ENCODE results near the gene TTC27. TPM values are rescaled to one million over a fixed set of nuclear protein-coding genes. Genes with fewer than 3 reads are reported as not detected.
"Not testable (repeated sequence)": the region's sequence is repeated elsewhere in the genome, so short reads cannot be mapped to it uniquely, and the experiment has no call there.

Gene TTC27
- total RNA-seq, 2 donors from 2014 or later = 16.4 to 20.3 TPM

- WGBS, 2 experiments (ENCODE audit: insufficient coverage in 1 of 2, insufficient read length in 1 of 2) = 88 to 90% methylated on average over 3 of the region's 3 CpGs
- Mint-ChIP-seq H3K27ac (no peak overlapping the region), H3K4me3 (no peak overlapping the region), H3K4me1 (no peaks in the 10 kb centered on the region), H3K9me3 (peaks cover 4% of the 10 kb centered on the region), H3K27me3 (ENCODE audit: insufficient read depth) (no peaks in the 10 kb centered on the region), H3K36me3 (ENCODE audit: low read depth) (no peaks in the 10 kb centered on the region)
- TF ChIP-seq, protein P1, sequence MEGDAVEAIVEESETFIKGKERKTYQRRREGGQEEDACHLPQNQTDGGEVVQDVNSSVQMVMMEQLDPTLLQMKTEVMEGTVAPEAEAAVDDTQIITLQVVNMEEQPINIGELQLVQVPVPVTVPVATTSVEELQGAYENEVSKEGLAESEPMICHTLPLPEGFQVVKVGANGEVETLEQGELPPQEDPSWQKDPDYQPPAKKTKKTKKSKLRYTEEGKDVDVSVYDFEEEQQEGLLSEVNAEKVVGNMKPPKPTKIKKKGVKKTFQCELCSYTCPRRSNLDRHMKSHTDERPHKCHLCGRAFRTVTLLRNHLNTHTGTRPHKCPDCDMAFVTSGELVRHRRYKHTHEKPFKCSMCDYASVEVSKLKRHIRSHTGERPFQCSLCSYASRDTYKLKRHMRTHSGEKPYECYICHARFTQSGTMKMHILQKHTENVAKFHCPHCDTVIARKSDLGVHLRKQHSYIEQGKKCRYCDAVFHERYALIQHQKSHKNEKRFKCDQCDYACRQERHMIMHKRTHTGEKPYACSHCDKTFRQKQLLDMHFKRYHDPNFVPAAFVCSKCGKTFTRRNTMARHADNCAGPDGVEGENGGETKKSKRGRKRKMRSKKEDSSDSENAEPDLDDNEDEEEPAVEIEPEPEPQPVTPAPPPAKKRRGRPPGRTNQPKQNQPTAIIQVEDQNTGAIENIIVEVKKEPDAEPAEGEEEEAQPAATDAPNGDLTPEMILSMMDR (conservative IDR thresholded peaks at IDR 0.05) = no peak
- Histone ChIP-seq H3K9ac (ENCODE audit: extremely low read depth, low read length, poor library complexity, severe bottlenecking) (no peak overlapping the region), H3K4me1 (ENCODE audit: control insufficient read depth, insufficient read depth, low read length) (no peaks in the 10 kb centered on the region), H3K27me3 (ENCODE audit: control insufficient read depth, insufficient read depth, low read length, poor library complexity, severe bottlenecking) (no peaks in the 10 kb centered on the region), H3K36me3 (ENCODE audit: control insufficient read depth, insufficient read depth, low read length) (no peaks in the 10 kb centered on the region), H3K9me3 (ENCODE audit: control insufficient read depth, low read length) (no peaks in the 10 kb centered on the region), H3K27ac (ENCODE audit: low read depth, low read length) (no peak overlapping the region), H3K4me3 (ENCODE audit: low read length) (no peak overlapping the region)
- DNase-seq = no peak
Measured at GRCh38 chr2:32865399-32866068, 237.7 kb downstream of the TTC27 start.

DNA sequence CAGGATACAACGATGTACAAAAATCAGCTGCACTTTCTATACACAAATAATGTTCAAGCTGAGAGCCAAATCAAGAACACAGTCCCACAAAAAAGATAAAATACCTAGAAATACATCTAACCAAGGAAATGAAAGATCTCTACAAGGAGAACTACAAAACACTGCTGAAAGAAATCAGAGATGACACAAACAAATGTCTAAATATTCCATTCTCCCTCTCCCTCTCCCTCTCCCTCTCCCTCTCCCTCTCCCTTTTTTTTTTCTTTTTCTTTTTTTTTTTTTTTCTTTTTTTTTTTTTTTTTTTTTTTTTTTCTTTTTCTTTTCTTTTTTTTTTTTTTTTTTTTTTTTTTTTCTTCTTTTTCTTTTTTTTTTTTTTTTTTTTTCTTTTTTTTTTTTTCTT, 238.6 kb downstream of the TTC27 start:
- H3K4me1 Mint-ChIP-seq; DNase-seq; H3K4me1 ChIP-seq (ENCODE audit: control insufficient read depth, insufficient read depth, low read length); H3K27me3 Mint-ChIP-seq (ENCODE audit: insufficient read depth); H3K27ac Mint-ChIP-seq; H3K27me3 ChIP-seq (ENCODE audit: control insufficient read depth, insufficient read depth, low read length, poor library complexity, severe bottlenecking); H3K27ac ChIP-seq (ENCODE audit: low read depth, low read length); H3K36me3 ChIP-seq (ENCODE audit: control insufficient read depth, insufficient read depth, low read length); H3K4me3 Mint-ChIP-seq; H3K4me3 ChIP-seq (ENCODE audit: low read length); H3K36me3 Mint-ChIP-seq (ENCODE audit: low read depth); H3K9ac ChIP-seq (ENCODE audit: extremely low read depth, low read length, poor library complexity, severe bottlenecking); H3K9me3 ChIP-seq (ENCODE audit: control insufficient read depth, low read length); H3K9me3 Mint-ChIP-seq: not testable (repeated sequence)
- 83 to 94% methylated on average over 1 of the region's 1 CpG for WGBS, 2 experiments (ENCODE audit: insufficient coverage in 1 of 2, insufficient read length in 1 of 2)

Small RNA genes within 50 kb of the gene (microRNA-seq; reads per million reads assigned to microRNA genes)
- gene MIR4765 (ENCODE audit: borderline microRNAs expressed) = not detected

Data from endodermal cell (in vitro differentiated cells).